ENCODE results near the gene FYB2. TPM values are rescaled to one million over a fixed set of nuclear protein-coding genes. Genes with fewer than 3 reads are reported as not detected.

The FYB2 gene
- total RNA-seq, 1 experiment from 2014 or later: 0.15 TPM

GRCh38 chr1:56831871-56832693, 12.9 kb upstream of the FYB2 start:
- Mint-ChIP-seq H3K4me1 (peaks cover 3% of the 10 kb centered on the region), H3K36me3 (no peaks in the 10 kb centered on the region), H3K4me3 (no peak overlapping the region), H3K27ac (no peak overlapping the region), H3K27me3 (ENCODE audit: low read depth) (no peaks in the 10 kb centered on the region; the same call in none of the 2 replicates), H3K9me3 (no peaks in the 10 kb centered on the region)
- ChIA-PET CTCF (interaction anchor here (0.6 to 3.2 kb wide), 10 partner anchors 11 to 235 kb away, joined by 3 to 26 read pairs (median 6); partner anchors contain the start of genes C8B and FYB2), POLR2A (no interaction called here)
- peak; percentile 58; the same call in 1 of the 2 replicates for ATAC-seq
- TF ChIP-seq ZNF396 (CRISPR knock-in tag; IDR thresholded peaks at IDR 0.05; ENCODE audit: borderline replicate concordance): no peak
- TF ChIP-seq PREB (CRISPR knock-in tag; IDR thresholded peaks at IDR 0.05; ENCODE audit: borderline replicate concordance): no peak
- no peak for TF ChIP-seq ZNF138 (CRISPR knock-in tag; conservative IDR thresholded peaks at IDR 0.05)
- TF ChIP-seq CTCF (IDR thresholded peaks at IDR 0.05): peak; percentile 93
- no peak for TF ChIP-seq STAT6 (CRISPR knock-in tag; conservative IDR thresholded peaks at IDR 0.05; ENCODE audit: low read depth)
- no peak for TF ChIP-seq SMAD3 (CRISPR knock-in tag; IDR thresholded peaks at IDR 0.05; ENCODE audit: borderline replicate concordance)
- no peak for TF ChIP-seq ZSCAN18 (CRISPR knock-in tag; IDR thresholded peaks at IDR 0.05)
- DNase-seq (ENCODE audit: low spot score): peak; percentile 62

GRCh38 chr1:56830052-56830451, 10.8 kb upstream of the FYB2 start:
- POLR2A ChIA-PET: no interaction called here
- H3K4me3 Mint-ChIP-seq: no peak overlapping the region
- CTCF ChIA-PET: interaction anchor here (0.7 to 2.5 kb wide), 2 partner anchors 20 to 138 kb away, joined by 4 to 26 read pairs; no protein-coding TSS in a partner anchor
- ATAC-seq: no peak
- peaks cover 3% of the 10 kb centered on the region for H3K4me1 Mint-ChIP-seq
- no peak for DNase-seq (ENCODE audit: low spot score)
- TF ChIP-seq PREB (CRISPR knock-in tag; IDR thresholded peaks at IDR 0.05; ENCODE audit: borderline replicate concordance): no peak
- TF ChIP-seq NR1H2 (CRISPR knock-in tag; IDR thresholded peaks at IDR 0.05): no peak
- no peak for TF ChIP-seq HMGXB4 (CRISPR knock-in tag; IDR thresholded peaks at IDR 0.05)
- no peaks in the 10 kb centered on the region; the same call in 1 of the 2 replicates for H3K27me3 Mint-ChIP-seq (ENCODE audit: low read depth)
- peaks cover 3% of the 10 kb centered on the region; the same call in 1 of the 2 replicates for H3K9me3 Mint-ChIP-seq
- no peaks in the 10 kb centered on the region for H3K36me3 Mint-ChIP-seq
- H3K27ac Mint-ChIP-seq: no peak overlapping the region
